Neural progenitor cell (in vitro differentiated cells): ENCODE measurements around the gene GBGT1.

ENCODE experiments used
- CTCF ChIP-seq: fragments of 200-600 bp; sonication (generic); IDR thresholded peaks from 2 replicates; pipeline ENCODE4 v1.5.1; 2017; ENCODE audit warnings: antibody characterized with exemption, mild to moderate bottlenecking
- EZH2phosphoT487 ChIP-seq: fragments of 200-600 bp; sonication (generic); IDR thresholded peaks from 2 replicates; pipeline ENCODE4 v1.6.1; 2017; ENCODE audit warnings: antibody characterized with exemption

GRCh38 chr9:133158695-133159094, 5.0 kb downstream of the GBGT1 start:
- TF ChIP-seq CTCF (no peak), EZH2phosphoT487 (no peak)
